Mesendoderm (in vitro differentiated cells): ENCODE data around the gene TRIM32.

Experiments
- DNase-seq: peaks from one replicate; pipeline ENCODE4 v3.0.0; 2013
- H2AK5ac ChIP-seq: 2 replicates; pipeline ENCODE4 v1.6.1; 2013; ENCODE audit warnings: low read length, inconsistent platforms
- H2BK120ac ChIP-seq: 2 replicates; pipeline ENCODE4 v1.6.1; 2013; ENCODE audit warnings: low read depth, mild to moderate bottlenecking, low read length, moderate library complexity, mixed read lengths
- H2BK15ac ChIP-seq: replicated peaks from 2 replicates; pipeline ENCODE4 v1.6.1; 2013; ENCODE audit warnings: low read depth, mild to moderate bottlenecking, moderate library complexity
- H2BK5ac ChIP-seq: 2 replicates; pipeline ENCODE4 v1.6.1; 2013; ENCODE audit warnings: low read length, inconsistent platforms
- H3K18ac ChIP-seq: 2 replicates; pipeline ENCODE4 v1.6.1; 2013; ENCODE audit warnings: mild to moderate bottlenecking, low read length, mixed read lengths
- H3K23ac ChIP-seq: one replicate; pipeline ENCODE4 v1.6.1; 2013; ENCODE audit warnings: low read length
- H3K27ac ChIP-seq: 2 replicates; pipeline ENCODE4 v1.5.1; 2013; ENCODE audit warnings: low read depth, mild to moderate bottlenecking, inconsistent platforms, low read length, moderate library complexity
- H3K27me3 ChIP-seq: 2 replicates; pipeline ENCODE4 v1.6.1; 2013; ENCODE audit warnings: low read length, control low read depth, mild to moderate bottlenecking, inconsistent platforms; ENCODE audit not compliant: insufficient read depth, poor library complexity
- H3K36me3 ChIP-seq: 2 replicates; pipeline ENCODE4 v1.6.1; 2013; ENCODE audit warnings: low read length, inconsistent platforms; ENCODE audit not compliant: control insufficient read depth, insufficient read depth
- H3K4ac ChIP-seq: one replicate; pipeline ENCODE4 v1.6.1; 2013; ENCODE audit warnings: low read depth, mild to moderate bottlenecking, low read length, moderate library complexity
- H3K4me1 ChIP-seq: 2 replicates; pipeline ENCODE4 v1.6.1; 2013; ENCODE audit warnings: low read depth, low read length, inconsistent platforms; ENCODE audit not compliant: control insufficient read depth
- H3K4me2 ChIP-seq: 2 replicates; pipeline ENCODE4 v1.6.1; 2013; ENCODE audit warnings: low read length
- H3K4me3 ChIP-seq: 2 replicates; pipeline ENCODE4 v1.5.1; 2013; ENCODE audit warnings: mild to moderate bottlenecking, low read length
- H3K56ac ChIP-seq: one replicate; pipeline ENCODE4 v1.6.1; 2013; ENCODE audit warnings: low read length
- H3K79me1 ChIP-seq: 2 replicates; pipeline ENCODE4 v1.6.1; 2013; ENCODE audit warnings: low read length, inconsistent platforms
- H3K79me2 ChIP-seq: 2 replicates; pipeline ENCODE4 v1.6.1; 2013; ENCODE audit warnings: mild to moderate bottlenecking, low read length; ENCODE audit not compliant: control insufficient read depth, insufficient read depth
- H3K9ac ChIP-seq: 2 replicates; pipeline ENCODE4 v1.6.1; 2013; ENCODE audit warnings: low read length, inconsistent platforms
- H4K5ac ChIP-seq: one replicate; pipeline ENCODE4 v1.6.1; 2013; ENCODE audit warnings: low read length
- H4K8ac ChIP-seq: one replicate; pipeline ENCODE4 v1.6.1; 2013; ENCODE audit warnings: low read depth, mild to moderate bottlenecking, control low read depth, low read length, moderate library complexity
- WGBS: extraction: QIAGEN DNeasy Blood & Tissue Kit; methylation state at CpG from one replicate; pipeline ENCODE4 v1.1.7; 2013; ENCODE audit warnings: low lambda C conversion rate, missing lambda C conversion rate; ENCODE audit not compliant: insufficient coverage; ENCODE audit errors: extremely low coverage; 5-methylcytosine and 5-hydroxymethylcytosine counted together

TRIM32 gene

GRCh38 chr9:116703634-116704033 is 16.5 kb downstream of the TRIM32 start:
- Histone ChIP-seq H3K4me3 (no peak overlapping the region), H3K9ac (no peak overlapping the region), H2BK5ac (no peak overlapping the region), H2BK15ac (no peak overlapping the region), H4K5ac (no peak overlapping the region), H3K4ac (no peak overlapping the region), H3K36me3 (no peaks in the 10 kb centered on the region), H3K56ac (no peak overlapping the region), H2AK5ac (no peak overlapping the region), H2BK120ac (no peak overlapping the region), H3K79me2 (no peaks in the 10 kb centered on the region), H3K27ac (no peak overlapping the region), H3K18ac (no peak overlapping the region), H3K4me1 (no peaks in the 10 kb centered on the region), H3K4me2 (no peak overlapping the region), H3K23ac (no peak overlapping the region), H3K79me1 (no peaks in the 10 kb centered on the region), H4K8ac (no peak overlapping the region), H3K27me3 (no peaks in the 10 kb centered on the region)
- WGBS: no CpG with 5 or more reads among the region's 3 CpGs
- no peak for DNase-seq

GRCh38 chr9:116704470-116704869 is 17.4 kb downstream of the TRIM32 start:
- Histone ChIP-seq H3K23ac (no peak overlapping the region), H4K8ac (no peak overlapping the region), H2AK5ac (no peak overlapping the region), H3K27ac (no peak overlapping the region), H3K79me2 (no peaks in the 10 kb centered on the region), H3K4me3 (no peak overlapping the region), H3K4ac (no peak overlapping the region), H3K79me1 (no peaks in the 10 kb centered on the region), H2BK5ac (no peak overlapping the region), H3K27me3 (no peaks in the 10 kb centered on the region), H2BK15ac (no peak overlapping the region), H3K56ac (no peak overlapping the region), H2BK120ac (no peak overlapping the region), H3K18ac (no peak overlapping the region), H3K4me2 (no peak overlapping the region), H3K36me3 (no peaks in the 10 kb centered on the region), H3K4me1 (no peaks in the 10 kb centered on the region), H4K5ac (no peak overlapping the region), H3K9ac (no peak overlapping the region)
- no peak for DNase-seq

GRCh38 chr9:116705531-116705930 is 18.4 kb downstream of the TRIM32 start:
- H3K27me3 ChIP-seq: no peaks in the 10 kb centered on the region
- no peaks in the 10 kb centered on the region for H3K4me1 ChIP-seq
- H3K4ac ChIP-seq: no peak overlapping the region
- no peak overlapping the region for H3K27ac ChIP-seq
- no peak overlapping the region for H4K5ac ChIP-seq
- no peak overlapping the region for H3K4me3 ChIP-seq
- H2BK15ac ChIP-seq: no peak overlapping the region
- no peak overlapping the region for H4K8ac ChIP-seq
- H3K36me3 ChIP-seq: no peaks in the 10 kb centered on the region
- no peak overlapping the region for H2AK5ac ChIP-seq
- no peak for DNase-seq
- H3K4me2 ChIP-seq: no peak overlapping the region
- no peak overlapping the region for H3K9ac ChIP-seq
- no peaks in the 10 kb centered on the region for H3K79me1 ChIP-seq
- H3K23ac ChIP-seq: no peak overlapping the region
- H3K56ac ChIP-seq: no peak overlapping the region
- no peak overlapping the region for H2BK5ac ChIP-seq
- H3K18ac ChIP-seq: no peak overlapping the region
- WGBS: no CpG with 5 or more reads among the region's 1 CpG
- H2BK120ac ChIP-seq: no peak overlapping the region
- H3K79me2 ChIP-seq: no peaks in the 10 kb centered on the region

GRCh38 chr9:116706310-116707290 is 19.5 kb downstream of the TRIM32 start:
- Histone ChIP-seq H2BK120ac (no peak overlapping the region), H2BK15ac (no peak overlapping the region), H3K4ac (no peak overlapping the region), H3K36me3 (no peaks in the 10 kb centered on the region), H3K4me3 (no peak overlapping the region), H3K27me3 (no peaks in the 10 kb centered on the region), H3K79me2 (no peaks in the 10 kb centered on the region), H3K4me2 (no peak overlapping the region), H4K8ac (no peak overlapping the region), H3K18ac (no peak overlapping the region), H2AK5ac (no peak overlapping the region), H3K9ac (no peak overlapping the region), H3K79me1 (no peaks in the 10 kb centered on the region), H3K23ac (no peak overlapping the region), H3K27ac (no peak overlapping the region), H3K56ac (no peak overlapping the region), H4K5ac (no peak overlapping the region), H2BK5ac (no peak overlapping the region), H3K4me1 (no peaks in the 10 kb centered on the region)
- no CpG with 5 or more reads among the region's 8 CpGs for WGBS
- DNase-seq: no peak

- Histone ChIP-seq H3K9ac (no peak overlapping the region), H4K5ac (no peak overlapping the region), H3K56ac (no peak overlapping the region), H3K36me3 (no peaks in the 10 kb centered on the region), H3K23ac (no peak overlapping the region), H3K27me3 (no peaks in the 10 kb centered on the region), H3K4ac (no peak overlapping the region), H4K8ac (no peak overlapping the region), H3K79me1 (no peaks in the 10 kb centered on the region), H3K27ac (no peak overlapping the region), H3K4me1 (peaks cover 11% of the 10 kb centered on the region), H2BK15ac (no peak overlapping the region), H3K18ac (no peak overlapping the region), H3K4me3 (no peak overlapping the region), H2AK5ac (no peak overlapping the region), H2BK5ac (no peak overlapping the region), H3K79me2 (no peaks in the 10 kb centered on the region), H3K4me2 (no peak overlapping the region), H2BK120ac (no peak overlapping the region)
- DNase-seq: no peak
- WGBS: no CpG with 5 or more reads among the region's 3 CpGs
Measured at GRCh38 chr9:116712781-116713180, 25.7 kb downstream of the TRIM32 start.

GRCh38 chr9:116713271-116713670 is 26.2 kb downstream of the TRIM32 start:
- H3K27me3 ChIP-seq: no peaks in the 10 kb centered on the region
- no peaks in the 10 kb centered on the region for H3K79me2 ChIP-seq
- no peak overlapping the region for H3K18ac ChIP-seq
- peak; percentile 55 for DNase-seq
- no peak overlapping the region for H3K27ac ChIP-seq
- H3K79me1 ChIP-seq: no peaks in the 10 kb centered on the region
- no peak overlapping the region for H2BK5ac ChIP-seq
- no peak overlapping the region for H3K56ac ChIP-seq
- no peak overlapping the region for H2BK15ac ChIP-seq
- H2BK120ac ChIP-seq: no peak overlapping the region
- no peak overlapping the region for H4K5ac ChIP-seq
- no peak overlapping the region for H4K8ac ChIP-seq
- no peak overlapping the region for H3K9ac ChIP-seq
- no peak overlapping the region for H3K23ac ChIP-seq
- no peaks in the 10 kb centered on the region for H3K36me3 ChIP-seq
- no peak overlapping the region for H2AK5ac ChIP-seq
- H3K4ac ChIP-seq: no peak overlapping the region
- no CpG with 5 or more reads among the region's 4 CpGs for WGBS
- H3K4me2 ChIP-seq: no peak overlapping the region
- peaks cover 16% of the 10 kb centered on the region for H3K4me1 ChIP-seq
- no peak overlapping the region for H3K4me3 ChIP-seq
